Muscle of leg (tissue), 11 donors: ENCODE measurements around the gene ODC1. TPM values are rescaled to one million over a fixed set of nuclear protein-coding genes. Genes with fewer than 3 reads are reported as not detected.
A peak's percentile ranks its signal among the peaks of the same experiment; 100 is the strongest.

Experiments
- DNase-seq: peaks from one replicate; pipeline ENCODE4 v3.0.0; 2013
- H3K27ac ChIP-seq: one replicate; pipeline ENCODE4 v1.5.1; 2013; ENCODE audit warnings: mild to moderate bottlenecking, low read length, control low read depth
- H3K27me3 ChIP-seq: one replicate; pipeline ENCODE4 v1.6.1; 2013; ENCODE audit warnings: low read length; ENCODE audit not compliant: control insufficient read depth, insufficient read depth
- H3K36me3 ChIP-seq: one replicate; pipeline ENCODE4 v1.6.1; 2013; ENCODE audit warnings: low read length; ENCODE audit not compliant: control insufficient read depth, insufficient read depth
- H3K4me1 ChIP-seq: one replicate; pipeline ENCODE4 v1.6.1; 2013; ENCODE audit warnings: low read length; ENCODE audit not compliant: control insufficient read depth, insufficient read depth
- H3K4me3 ChIP-seq: one replicate; pipeline ENCODE4 v1.5.1; 2013; ENCODE audit warnings: low read length, control low read depth
- H3K9me3 ChIP-seq: replicated peaks from 2 replicates; pipeline ENCODE4 v1.6.1; 2013; ENCODE audit warnings: low read depth, low read length; ENCODE audit not compliant: control insufficient read depth
- WGBS: methylation state at CpG from one replicate; pipeline ENCODE4 v1.1.5; 2013; ENCODE audit warnings: missing lambda C conversion rate; ENCODE audit not compliant: insufficient coverage; 5-methylcytosine and 5-hydroxymethylcytosine counted together
- polyA plus RNA-seq, 8 donors: library from polyadenylated mRNA; unstranded; fragments of 120-200 nt; gene quantifications; one replicate each; pipeline versions ENCODE4 v1.2.1 to v1.2.3, GENCODE V29; 2013; ENCODE audit warnings: inconsistent platforms in 1 of 8, low replicate concordance in 1 of 8; ENCODE audit not compliant: insufficient read length in 8 of 8, insufficient read depth in 1 of 8
- total RNA-seq: library from RNA; stranded (reverse); fragments of 120-200 nt; gene quantifications from one replicate; pipeline ENCODE4 v1.2.4, GENCODE V29; 2013

Gene ODC1
- total and polyA plus RNA-seq, 9 donors = 99.5 to 135 (median 116) TPM

DNA sequence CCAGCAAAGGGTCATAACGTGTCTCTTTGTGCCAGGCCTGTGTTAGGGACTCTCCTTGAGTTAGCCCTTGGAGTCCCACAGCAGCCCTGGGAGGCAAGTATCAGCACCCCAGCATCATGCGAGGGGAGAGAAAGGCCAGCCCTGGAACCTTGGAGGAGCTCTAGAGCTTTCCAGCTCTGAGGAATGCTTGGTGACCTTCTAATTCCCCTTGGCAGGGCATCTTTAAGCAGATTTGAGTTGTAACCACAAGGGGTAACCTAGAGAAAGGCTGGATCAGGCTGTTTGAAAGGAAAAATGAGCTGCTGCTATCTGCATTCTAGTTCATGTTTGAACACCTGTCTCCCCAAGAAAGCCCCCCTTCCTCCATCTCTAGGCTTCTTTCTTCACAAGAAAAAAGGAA lies 23.8 kb upstream of the ODC1 start:
- DNase-seq = no peak
- no peak overlapping the region for H3K27ac ChIP-seq
- H3K27me3 ChIP-seq = peaks cover 2% of the 10 kb centered on the region
- H3K9me3 ChIP-seq = no peaks in the 10 kb centered on the region
- no peak overlapping the region for H3K4me3 ChIP-seq
- WGBS = 77% methylated on average over 2 of the region's 2 CpGs
- no peaks in the 10 kb centered on the region for H3K36me3 ChIP-seq
- H3K4me1 ChIP-seq = peaks cover 13% of the 10 kb centered on the region

DNA sequence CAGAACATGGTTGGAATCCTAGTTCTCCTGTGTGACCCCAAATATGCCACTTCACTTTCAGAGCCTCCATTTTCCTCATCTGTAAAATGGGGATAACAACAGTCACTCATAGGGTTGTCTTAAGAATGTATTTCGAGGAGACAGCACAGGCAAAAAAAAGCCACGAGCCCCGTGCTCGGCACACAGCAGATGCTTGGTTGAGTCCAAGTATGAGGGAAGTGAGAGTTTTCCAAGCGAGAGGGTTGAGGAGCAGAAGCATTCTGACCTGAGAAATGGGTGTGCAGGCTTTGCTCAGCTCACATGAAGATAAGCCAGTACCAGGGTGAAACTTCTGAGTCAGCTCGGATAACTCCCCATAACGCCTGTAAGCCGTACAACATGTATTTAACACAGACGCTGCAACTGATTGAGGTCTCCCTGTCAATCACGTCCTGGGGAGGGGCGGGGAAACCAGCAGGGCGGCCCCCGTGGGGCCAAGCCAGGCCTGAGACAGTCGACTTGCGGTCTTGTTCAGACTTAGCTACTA lies 23.0 kb upstream of the ODC1 start:
- Histone ChIP-seq H3K9me3 (no peaks in the 10 kb centered on the region), H3K4me1 (peaks cover 13% of the 10 kb centered on the region), H3K4me3 (no peak overlapping the region), H3K27ac (no peak overlapping the region), H3K36me3 (no peaks in the 10 kb centered on the region), H3K27me3 (peaks cover 2% of the 10 kb centered on the region)
- 75% methylated on average over 11 of the region's 15 CpGs for WGBS
- DNase-seq = no peak

DNA sequence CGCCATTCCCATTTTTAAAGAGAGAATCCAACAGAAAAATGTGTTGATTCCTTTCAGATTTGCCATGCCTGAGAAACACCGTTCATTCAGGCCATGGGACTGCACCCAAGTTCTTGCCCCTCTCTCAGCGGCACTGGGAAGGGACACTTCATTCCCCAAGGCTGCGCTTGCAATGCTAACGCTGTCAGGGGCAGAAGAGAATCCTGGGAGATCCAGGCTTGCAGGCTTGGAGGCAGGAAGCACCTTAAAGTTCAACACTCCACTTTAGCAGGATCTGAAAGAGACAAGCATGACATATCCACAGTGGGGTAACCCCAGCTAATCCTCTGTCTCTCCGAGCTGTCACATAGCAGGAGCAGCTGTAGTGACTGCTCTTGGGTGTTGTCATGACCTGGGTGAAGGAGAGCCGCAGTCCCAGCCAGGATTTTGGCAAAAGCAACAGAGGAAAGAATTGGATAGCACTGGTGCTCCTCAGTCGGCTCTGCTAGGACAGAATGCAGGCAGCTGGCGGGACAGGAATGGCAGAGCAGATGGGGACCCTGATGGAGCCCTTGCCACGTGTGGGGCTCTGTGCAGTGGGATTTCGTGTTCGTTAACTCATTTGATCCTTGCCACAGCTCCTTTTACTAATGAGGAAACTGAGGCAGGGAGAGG lies 22.0 kb upstream of the ODC1 start:
- no peak overlapping the region for H3K4me3 ChIP-seq
- H3K9me3 ChIP-seq = no peaks in the 10 kb centered on the region
- WGBS = 56% methylated on average over 10 of the region's 12 CpGs
- H3K27ac ChIP-seq = peak overlapping the region; percentile 21
- DNase-seq = peak; percentile 47
- H3K4me1 ChIP-seq = peaks cover 13% of the 10 kb centered on the region
- no peaks in the 10 kb centered on the region for H3K36me3 ChIP-seq
- H3K27me3 ChIP-seq = peaks cover 2% of the 10 kb centered on the region

DNA sequence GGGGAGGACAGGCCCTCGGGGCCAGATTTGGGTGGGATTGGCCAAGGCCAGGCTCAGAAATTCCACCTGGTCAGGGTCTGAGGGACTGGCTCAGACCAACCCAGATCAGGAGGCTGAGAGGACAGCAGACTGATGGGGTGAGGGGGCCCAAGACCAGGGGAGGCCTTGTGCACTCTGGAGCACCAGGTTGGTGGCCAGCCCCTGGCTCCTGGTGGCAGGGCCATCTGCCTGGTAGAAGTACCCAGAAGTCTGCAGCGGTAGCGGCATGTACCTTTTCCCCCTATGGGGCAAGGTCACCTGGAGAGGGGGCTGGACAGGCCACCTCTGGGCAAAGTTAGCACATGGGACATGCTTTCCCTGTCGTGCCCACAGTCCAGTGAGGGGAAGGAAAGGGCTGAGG lies 21.2 kb upstream of the ODC1 start:
- Histone ChIP-seq H3K4me1 (peaks cover 13% of the 10 kb centered on the region), H3K36me3 (no peaks in the 10 kb centered on the region), H3K9me3 (no peaks in the 10 kb centered on the region), H3K27ac (no peak overlapping the region), H3K4me3 (no peak overlapping the region), H3K27me3 (peaks cover 2% of the 10 kb centered on the region)
- DNase-seq = no peak
- WGBS = 84% methylated on average over 4 of the region's 4 CpGs

DNA sequence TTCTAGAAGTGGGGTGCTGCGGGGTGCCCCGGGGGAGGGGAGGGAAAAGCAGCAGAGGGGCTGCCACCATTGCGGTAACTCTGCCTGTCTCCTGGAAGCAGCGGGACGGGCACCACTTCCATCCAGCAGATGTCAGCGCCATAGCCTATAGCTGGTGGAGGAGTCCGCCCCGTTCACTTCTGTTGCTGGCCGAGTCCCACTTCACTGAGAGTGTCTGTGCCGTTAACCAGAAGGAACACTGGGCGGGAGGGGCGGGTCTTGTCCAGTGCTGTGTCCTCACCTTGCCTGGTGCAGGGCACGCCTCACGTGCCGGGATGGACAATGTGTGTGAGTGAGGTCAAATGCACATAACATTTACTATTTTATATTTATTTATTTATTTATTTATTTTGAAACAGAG lies 19.3 kb upstream of the ODC1 start:
- WGBS = 68% methylated on average over 8 of the region's 15 CpGs
- Histone ChIP-seq H3K27ac (no peak overlapping the region), H3K36me3 (no peaks in the 10 kb centered on the region), H3K4me3 (no peak overlapping the region), H3K4me1 (peaks cover 13% of the 10 kb centered on the region), H3K27me3 (peaks cover 2% of the 10 kb centered on the region), H3K9me3 (no peaks in the 10 kb centered on the region)
- no peak for DNase-seq

DNA sequence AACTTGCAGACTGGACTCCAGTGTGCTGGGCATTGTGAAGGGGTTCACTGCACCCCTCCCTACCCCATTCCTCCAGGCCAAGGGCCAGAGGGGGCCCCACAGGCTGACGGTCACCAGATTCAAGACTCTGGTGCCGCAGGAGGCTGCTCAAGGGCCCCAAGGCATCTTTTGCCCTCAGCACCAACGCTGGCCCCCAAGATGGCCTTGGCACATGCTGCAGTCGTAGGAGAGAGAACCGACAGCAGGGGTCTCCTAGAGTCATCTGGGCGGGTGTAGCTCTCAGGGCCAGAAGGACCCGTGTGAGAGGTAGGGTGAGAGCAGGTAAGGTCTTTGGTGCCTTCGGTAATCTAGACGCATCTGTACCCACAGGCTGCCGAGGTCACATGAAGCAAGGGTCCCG lies 18.7 kb upstream of the ODC1 start:
- Histone ChIP-seq H3K27me3 (peaks cover 2% of the 10 kb centered on the region), H3K4me3 (no peak overlapping the region), H3K4me1 (peaks cover 13% of the 10 kb centered on the region), H3K36me3 (no peaks in the 10 kb centered on the region), H3K27ac (no peak overlapping the region), H3K9me3 (no peaks in the 10 kb centered on the region)
- DNase-seq = no peak
- WGBS = 81% methylated on average over 8 of the region's 11 CpGs

DNA sequence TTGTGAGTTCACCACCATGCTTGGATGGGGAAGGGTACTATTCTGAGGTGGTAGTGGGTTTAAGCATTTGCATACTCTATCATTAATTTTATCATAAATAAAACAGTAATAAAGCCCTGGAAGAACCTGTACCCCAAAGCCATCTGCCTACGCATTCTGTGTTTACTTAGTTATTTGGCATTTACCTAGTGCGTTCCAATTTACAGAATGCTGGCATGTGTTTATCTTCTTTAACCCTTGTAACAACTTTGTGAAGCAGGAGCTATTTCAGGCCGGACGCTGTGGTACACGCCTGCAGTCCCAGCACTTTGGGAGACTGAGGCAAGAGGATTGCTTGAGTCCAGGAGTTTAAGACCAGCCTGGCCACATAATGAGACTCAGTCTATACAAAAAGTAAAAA lies 17.8 kb upstream of the ODC1 start:
- Histone ChIP-seq H3K36me3 (no peaks in the 10 kb centered on the region), H3K4me1 (peaks cover 13% of the 10 kb centered on the region), H3K27me3 (peaks cover 2% of the 10 kb centered on the region), H3K27ac (no peak overlapping the region), H3K4me3 (no peak overlapping the region), H3K9me3 (no peaks in the 10 kb centered on the region)
- WGBS = 84% methylated on average over 5 of the region's 5 CpGs
- no peak for DNase-seq

DNA sequence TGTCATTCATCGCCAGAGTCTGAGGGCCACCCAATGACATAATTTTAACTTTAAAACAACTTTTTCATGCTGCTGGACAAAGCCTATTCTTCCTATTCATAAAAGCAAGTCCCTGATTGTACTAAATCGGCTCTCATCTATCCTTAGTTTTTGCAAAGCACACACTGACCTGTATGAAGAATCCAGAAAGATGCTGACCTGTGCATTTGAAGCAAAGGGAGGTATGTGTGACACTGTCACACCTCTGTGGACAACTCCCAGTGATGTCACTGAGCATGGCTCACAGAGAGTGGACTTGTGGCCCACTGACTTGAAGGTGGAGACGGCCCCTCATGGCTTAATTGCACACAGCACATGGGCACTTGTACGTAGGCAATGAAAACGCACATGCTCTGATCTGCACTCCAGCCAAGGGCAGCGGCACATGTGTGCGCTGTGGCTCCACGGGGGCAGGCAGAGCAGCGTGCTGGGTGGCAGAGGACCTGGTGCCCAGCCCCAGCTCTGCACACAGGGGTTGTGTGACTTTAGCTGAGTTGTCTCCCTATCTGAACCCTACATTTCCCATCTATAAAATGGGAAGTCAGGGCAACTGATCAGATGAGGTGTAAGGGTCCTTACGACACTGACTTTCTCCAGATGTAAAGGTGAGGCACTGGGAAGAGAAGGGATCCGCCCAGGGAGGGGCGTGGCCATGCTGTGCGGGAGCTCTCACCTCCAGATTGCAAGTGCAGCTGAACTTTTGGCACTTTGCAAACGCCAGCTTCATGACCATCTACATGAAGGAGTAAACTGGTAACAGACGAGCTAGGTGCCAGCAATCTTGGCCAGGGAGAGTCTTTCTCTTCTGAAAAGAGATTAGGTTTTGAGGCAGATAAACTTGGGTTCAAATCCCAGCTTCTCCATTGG lies 14.3 kb upstream of the ODC1 start:
- 50% methylated on average over 11 of the region's 15 CpGs for WGBS
- H3K27ac ChIP-seq = no peak overlapping the region
- H3K4me1 ChIP-seq = peaks cover 5% of the 10 kb centered on the region
- H3K27me3 ChIP-seq = peaks cover 2% of the 10 kb centered on the region
- H3K9me3 ChIP-seq = no peaks in the 10 kb centered on the region
- no peaks in the 10 kb centered on the region for H3K36me3 ChIP-seq
- no peak for DNase-seq
- no peak overlapping the region for H3K4me3 ChIP-seq

DNA sequence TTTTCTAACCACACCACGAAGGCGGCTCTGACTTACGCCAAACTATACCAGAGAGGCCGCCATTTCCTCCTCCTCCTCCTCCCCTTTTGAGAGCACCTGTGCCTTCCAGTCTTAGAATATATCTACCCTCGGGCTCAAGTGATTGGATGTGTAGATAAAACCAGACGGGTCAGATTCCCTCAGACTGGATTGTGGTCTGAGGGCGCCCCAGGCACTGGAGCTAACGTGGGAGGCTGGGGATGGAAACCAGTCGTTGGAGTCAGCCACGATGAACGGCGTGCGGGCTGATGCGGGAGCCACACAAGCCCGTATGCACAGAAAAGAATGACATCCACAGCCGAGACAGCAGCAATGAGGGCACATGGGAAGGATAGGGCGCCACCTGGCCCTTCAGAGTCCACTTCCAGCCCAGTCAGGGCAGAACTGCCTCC lies 12.3 kb upstream of the ODC1 start:
- Histone ChIP-seq H3K27ac (no peak overlapping the region), H3K36me3 (no peaks in the 10 kb centered on the region), H3K27me3 (peaks cover 2% of the 10 kb centered on the region), H3K9me3 (no peaks in the 10 kb centered on the region), H3K4me1 (peaks cover 5% of the 10 kb centered on the region), H3K4me3 (no peak overlapping the region)
- DNase-seq = no peak
- 85% methylated on average over 10 of the region's 17 CpGs for WGBS

DNA sequence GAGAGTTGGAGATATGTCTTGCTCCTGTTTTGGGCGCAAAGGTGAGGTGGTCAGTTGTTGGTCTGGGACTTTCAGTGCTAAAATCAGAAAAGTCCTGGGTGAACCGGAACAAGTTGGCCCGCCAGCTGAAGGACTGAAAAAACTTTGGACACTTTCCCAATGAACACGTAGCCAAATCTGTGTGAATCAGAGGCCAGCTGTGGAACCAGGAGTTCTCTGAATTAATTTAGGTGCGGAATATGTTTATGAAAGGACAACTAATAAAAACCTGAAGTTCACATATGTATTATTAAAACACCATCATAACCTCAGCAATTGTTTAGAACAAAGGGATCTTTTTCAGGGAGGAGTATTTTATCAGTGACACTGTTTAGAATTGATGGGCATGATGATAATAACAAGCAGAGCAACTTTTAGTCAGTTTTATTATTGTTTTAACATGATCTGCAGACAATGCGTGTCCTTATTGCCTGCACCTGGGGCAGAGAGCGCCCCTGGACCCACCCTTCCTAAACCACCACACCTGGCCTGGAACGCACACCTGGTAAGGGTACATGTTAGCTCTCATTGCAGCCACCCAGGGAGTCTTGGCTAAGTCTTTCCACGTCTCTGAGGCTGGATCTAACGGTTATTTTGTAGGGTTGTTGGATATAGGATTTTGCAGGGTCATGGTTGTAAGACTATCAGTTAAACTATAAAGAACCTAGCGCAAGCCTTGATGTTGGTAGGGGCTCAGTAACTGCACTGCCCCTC lies 9.9 kb upstream of the ODC1 start:
- Histone ChIP-seq H3K36me3 (no peaks in the 10 kb centered on the region), H3K9me3 (no peaks in the 10 kb centered on the region), H3K27me3 (peaks cover 2% of the 10 kb centered on the region), H3K4me3 (no peak overlapping the region), H3K4me1 (peaks cover 22% of the 10 kb centered on the region), H3K27ac (no peak overlapping the region)
- 39% methylated on average over 3 of the region's 11 CpGs for WGBS
- DNase-seq = peak; percentile 63
